ENCODE data around the gene TBX1.

TBX1 gene

DNA sequence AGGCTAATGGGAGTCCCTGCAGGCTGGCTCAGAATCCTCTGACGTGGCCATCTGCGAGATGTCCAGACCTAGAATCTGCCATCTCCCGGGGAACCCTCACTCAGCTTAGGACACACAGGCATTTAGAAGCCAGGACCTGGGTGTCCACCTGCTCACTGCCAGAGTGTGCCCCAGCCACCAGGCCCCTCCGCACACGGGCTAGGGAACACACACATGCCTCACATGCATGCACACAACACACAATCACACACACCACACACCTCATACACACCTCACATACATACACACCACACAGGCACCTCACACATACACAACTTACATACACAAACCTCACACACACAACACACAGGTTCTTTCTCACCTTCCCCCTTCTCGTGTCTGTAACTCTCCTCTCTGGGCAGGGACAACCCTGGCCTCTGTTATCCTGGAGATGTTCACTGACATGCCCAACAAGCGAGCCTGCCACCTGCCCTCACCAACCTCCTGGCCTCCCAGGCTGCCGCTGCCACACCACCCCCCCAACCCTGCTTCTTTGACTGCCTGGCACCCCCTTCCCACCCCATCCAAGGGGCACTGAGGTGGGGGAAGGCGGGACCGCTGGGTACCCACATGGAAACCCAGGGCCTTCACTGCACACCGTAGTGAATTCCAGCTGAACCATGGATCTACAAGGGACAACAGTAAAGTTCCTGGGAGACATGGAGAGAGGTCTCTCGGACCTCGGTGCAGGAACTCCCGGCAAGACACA, 56.0 kb downstream of the TBX1 start:
- FAIRE-seq = no peak

Data from G401.6 (cell line).